H1 (cell line): ENCODE results near the gene PDE9A. TPM values are rescaled to one million over a fixed set of nuclear protein-coding genes. Genes with fewer than 3 reads are reported as not detected.

Source experiments
- CTCF ChIA-PET: fragments of 300-600 bp; sonication (Branson Sonifier 250); formaldehyde crosslinking; loops from one replicate; lab custom pipeline; 2021; ENCODE audit not compliant: partially characterized antibody; lab: Charles Lee
- POLR2A ChIA-PET: fragments of 300-600 bp; sonication (Branson Sonifier 250); formaldehyde crosslinking; loops from one replicate; lab custom pipeline; 2021; ENCODE audit warnings: inconsistent platforms; ENCODE audit not compliant: partially characterized antibody; lab: Charles Lee
- DNase-seq, 2 experiments: peaks; one replicate each; pipeline versions ENCODE4 v3.0.0 to v3.0.0-alpha.2; 2010 to 2022; ENCODE audit warnings: low spot score in 2 of 2, low read depth in 1 of 2, mixed read lengths in 1 of 2
- FAIRE-seq: peaks from 2 replicates; lab custom pipeline; 2011; peaks lifted over from hg19 to GRCh38; lab: Jason Lieb, UNC
- H2AFZ ChIP-seq: 2 replicates; pipeline ENCODE4 v1.8.1; 2012; ENCODE audit warnings: low read length, inconsistent platforms
- H2AK5ac ChIP-seq: 2 replicates; pipeline ENCODE4 v1.6.1; 2013; ENCODE audit warnings: low read depth, low read length
- H2BK120ac ChIP-seq: replicated peaks from 2 replicates; pipeline ENCODE3; 2013; ENCODE audit warnings: low read depth, low read length, inconsistent platforms
- H2BK12ac ChIP-seq: 2 replicates; pipeline ENCODE4 v1.6.1; 2013; ENCODE audit warnings: low read depth, low read length
- H2BK15ac ChIP-seq: 2 replicates; pipeline ENCODE4 v1.6.1; 2013; ENCODE audit warnings: low read length
- H2BK20ac ChIP-seq: 2 replicates; pipeline ENCODE4 v1.6.1; 2013; ENCODE audit warnings: low read length
- H2BK5ac ChIP-seq: 2 replicates; pipeline ENCODE4 v1.6.1; 2013; ENCODE audit warnings: low read depth, low read length
- H3K14ac ChIP-seq: 2 replicates; pipeline ENCODE4 v1.6.1; 2013; ENCODE audit warnings: inconsistent platforms; ENCODE audit not compliant: insufficient read length
- H3K18ac ChIP-seq: 2 replicates; pipeline ENCODE4 v1.6.1; 2013; ENCODE audit warnings: low read length; ENCODE audit errors: extremely low read depth
- H3K23ac ChIP-seq: 2 replicates; pipeline ENCODE4 v1.6.1; 2013; ENCODE audit warnings: inconsistent platforms; ENCODE audit not compliant: insufficient read length
- H3K23me2 ChIP-seq: 2 replicates; pipeline ENCODE4 v1.6.1; 2013; ENCODE audit warnings: low read depth, low read length
- H3K27ac ChIP-seq: 2 replicates; pipeline ENCODE4 v1.6.1; 2011; ENCODE audit warnings: low read depth, low read length, inconsistent platforms
- H3K27me3 ChIP-seq, 4 experiments: replicated peaks in 1 of 4; 1 replicate in 1 of 4; 2 replicates in 3 of 4; pipeline versions ENCODE4 v1.6.1 to v1.8.1; 2011 to 2013; ENCODE audit warnings: low read length in 3 of 4, mild to moderate bottlenecking in 3 of 4, inconsistent platforms in 2 of 4, mixed read lengths in 2 of 4, moderate library complexity in 1 of 4; ENCODE audit not compliant: control insufficient read depth in 3 of 4, insufficient read depth in 3 of 4; ENCODE audit errors: extremely low read depth in 1 of 4
- H3K36me3 ChIP-seq, 4 experiments: 2 replicates each; pipeline versions ENCODE4 v1.6.1 to v1.8.1; 2011 to 2013; ENCODE audit warnings: mild to moderate bottlenecking in 4 of 4, low read length in 3 of 4, moderate library complexity in 2 of 4, control low read depth in 1 of 4, inconsistent platforms in 1 of 4; ENCODE audit not compliant: insufficient read depth in 4 of 4, control insufficient read depth in 2 of 4
- H3K4ac ChIP-seq: replicated peaks from 2 replicates; pipeline ENCODE3; 2013; ENCODE audit warnings: low read length, low read depth, mixed read lengths, inconsistent platforms; ENCODE audit not compliant: insufficient read length
- H3K4me1 ChIP-seq, 4 experiments: replicated peaks in 1 of 4; 1 replicate in 1 of 4; 2 replicates in 3 of 4; pipeline versions ENCODE4 v1.6.1 to v1.8.1; 2011 to 2013; ENCODE audit warnings: low read length in 3 of 4, inconsistent platforms in 2 of 4, mixed read lengths in 1 of 4; ENCODE audit not compliant: insufficient read depth in 4 of 4, control insufficient read depth in 3 of 4
- H3K4me2 ChIP-seq, 2 experiments: 2 replicates each; pipeline versions ENCODE4 v1.6.1 to v1.8.1; 2011 to 2013; ENCODE audit warnings: low read depth in 2 of 2, low read length in 2 of 2, control low read depth in 1 of 2, inconsistent platforms in 1 of 2, mild to moderate bottlenecking in 1 of 2; ENCODE audit not compliant: insufficient read depth in 1 of 2
- H3K4me3 ChIP-seq, 4 experiments: fragments of 200-600, 300-600 bp in 1 of 4; sonication (generic), shearing (Covaris generic), sonication (Bioruptor Twin) in 1 of 4; 2 replicates each; pipeline versions ENCODE4 v1.5.1 to v1.8.1; 2011 to 2016; ENCODE audit warnings: low read length in 4 of 4, low read depth in 3 of 4, control low read depth in 2 of 4, inconsistent platforms in 2 of 4, mild to moderate bottlenecking in 2 of 4, mixed read lengths in 1 of 4, moderate library complexity in 1 of 4; ENCODE audit not compliant: insufficient read depth in 2 of 4; ENCODE audit errors: extremely low read depth in 1 of 4
- H3K56ac ChIP-seq: replicated peaks from 2 replicates; pipeline ENCODE3; 2013; ENCODE audit warnings: low read depth, mild to moderate bottlenecking, mixed read lengths, low read length, inconsistent platforms; ENCODE audit not compliant: insufficient read length
- H3K79me1 ChIP-seq: 2 replicates; pipeline ENCODE4 v1.6.1; 2013; ENCODE audit warnings: low read depth, low read length, control low read depth
- H3K79me2 ChIP-seq, 2 experiments: 2 replicates each; pipeline versions ENCODE4 v1.6.1 to v1.8.1; 2012 to 2013; ENCODE audit warnings: low read length in 2 of 2, mild to moderate bottlenecking in 2 of 2, inconsistent platforms in 1 of 2; ENCODE audit not compliant: insufficient read depth in 2 of 2, control insufficient read depth in 1 of 2
- H3K9ac ChIP-seq, 4 experiments: replicated peaks in 1 of 4; 1 replicate in 1 of 4; 2 replicates in 3 of 4; pipeline versions ENCODE4 v1.6.1 to v1.8.1; 2011 to 2013; ENCODE audit warnings: low read depth in 3 of 4, low read length in 3 of 4, control low read depth in 2 of 4, mild to moderate bottlenecking in 2 of 4, moderate library complexity in 2 of 4, inconsistent platforms in 1 of 4; ENCODE audit errors: extremely low read depth in 1 of 4
- H3K9me3 ChIP-seq, 2 experiments: 2 replicates each; pipeline versions ENCODE4 v1.6.1 to v1.8.1; 2012 to 2013; ENCODE audit warnings: mild to moderate bottlenecking in 2 of 2, moderate library complexity in 2 of 2, control low read depth in 1 of 2, inconsistent platforms in 1 of 2, low read depth in 1 of 2, low read length in 1 of 2, mixed read lengths in 1 of 2; ENCODE audit not compliant: insufficient read depth in 2 of 2
- H4K20me1 ChIP-seq, 2 experiments: replicated peaks in 1 of 2; 2 replicates each; pipeline versions ENCODE3 to v1.8.1; 2011 to 2013; ENCODE audit warnings: inconsistent platforms in 2 of 2, low read length in 2 of 2, mild to moderate bottlenecking in 1 of 2; ENCODE audit not compliant: insufficient read depth in 2 of 2, control insufficient read depth in 1 of 2
- H4K5ac ChIP-seq: 2 replicates; pipeline ENCODE4 v1.6.1; 2013; ENCODE audit warnings: low read length, low read depth, mixed read lengths, inconsistent platforms; ENCODE audit not compliant: insufficient read length
- H4K8ac ChIP-seq: 2 replicates; pipeline ENCODE4 v1.8.0; 2013; ENCODE audit warnings: mild to moderate bottlenecking, moderate library complexity, low read length, inconsistent platforms; ENCODE audit not compliant: insufficient read depth; ENCODE audit errors: extremely low read depth
- H4K91ac ChIP-seq: replicated peaks from 2 replicates; pipeline ENCODE3; 2013; ENCODE audit warnings: low read length, mixed read lengths, inconsistent platforms; ENCODE audit not compliant: insufficient read length
- BACH1 ChIP-seq: IDR thresholded peaks from 2 replicates; pipeline ENCODE4 v1.6.1; 2012; ENCODE audit warnings: low read length, improper control_type of control experiment
- CHD2 ChIP-seq: IDR thresholded peaks from 2 replicates; pipeline ENCODE4 v1.6.1; 2012; ENCODE audit warnings: low read length, improper control_type of control experiment
- JUND ChIP-seq: IDR thresholded peaks from 2 replicates; pipeline ENCODE4 v1.6.1; 2011; ENCODE audit warnings: mild to moderate bottlenecking, improper control_type of control experiment, low read length
- RAD21 ChIP-seq, 2 experiments: IDR thresholded peaks in 1 of 2; conservative IDR thresholded peaks in 1 of 2; 2 replicates each; pipeline ENCODE4 v1.6.1; 2011; ENCODE audit warnings: low read depth in 2 of 2, low read length in 2 of 2, improper control_type of control experiment in 1 of 2, inconsistent platforms in 1 of 2, mild to moderate bottlenecking in 1 of 2, moderate library complexity in 1 of 2
- SUZ12 ChIP-seq: fragments of 200-600 bp; sonication (generic); IDR thresholded peaks from 2 replicates; pipeline ENCODE4 v1.6.1; 2012; ENCODE audit warnings: mild to moderate bottlenecking, inconsistent platforms, low read length, moderate library complexity, mixed read lengths
- TAF7 ChIP-seq: optimal IDR thresholded peaks from 2 replicates; pipeline ENCODE3; 2011; ENCODE audit warnings: low read depth, mild to moderate bottlenecking, inconsistent platforms, low read length, moderate library complexity, borderline replicate concordance
- TCF12 ChIP-seq: IDR thresholded peaks from 2 replicates; pipeline ENCODE4 v1.6.1; 2011; ENCODE audit warnings: low read depth, mild to moderate bottlenecking, low read length
- WGBS, 2 experiments: shearing (Covaris generic) in 1 of 2; methylation state at CpG; one replicate each; pipeline versions ENCODE4 v1.1.6 to v1.1.7; 2013 to 2015; ENCODE audit warnings: low lambda C conversion rate in 2 of 2, mixed read lengths in 2 of 2, inconsistent platforms in 1 of 2, low coverage in 1 of 2, missing lambda C conversion rate in 1 of 2; ENCODE audit not compliant: insufficient replicate concordance in 2 of 2, insufficient coverage in 1 of 2, insufficient read length in 1 of 2; ENCODE audit errors: extremely low coverage in 1 of 2, missing lambda C conversion rate in 1 of 2; 5-methylcytosine and 5-hydroxymethylcytosine counted together
- polyA plus RNA-seq, 7 experiments: library from polyadenylated mRNA; depleted of rRNA in 3 of 7; stranded (reverse) in 5 of 7; unstranded in 2 of 7; fragments of >200 nt in 5 of 7; fragments of 200-250 nt in 2 of 7; gene quantifications; 1 replicate in 5 of 7; 2 replicates in 1 of 7; 4 replicates in 1 of 7; pipeline versions ENCODE4 v1.2.1 to v1.2.3, GENCODE V29; 2011 to 2013; ENCODE audit warnings: missing spikeins in 2 of 7, mixed read lengths in 2 of 7
- total RNA-seq: library from RNA; stranded (reverse); fragmentation: NEBNext Ultra II Directional; extraction: Animal tissue kit (Norgen Biotek cat#: 25700); gene quantifications from 2 replicates; pipeline ENCODE4 v1.2.1, GENCODE V29; 2021

Gene PDE9A
- total and polyA plus RNA-seq, 2 of the 8 experiments (the other 6 are each of a cell fraction or from before 2014, with no cell fraction given) = 39.2 to 45.9 TPM

GRCh38 chr21:42649122-42650032 is 4.0 kb upstream of the PDE9A start:
- Histone ChIP-seq H3K79me2 (no peaks in the 10 kb centered on the region), H3K27ac (no peak overlapping the region), H2AFZ (no peak overlapping the region), H3K9ac (no peak overlapping the region), H3K9me3 (no peaks in the 10 kb centered on the region), H3K18ac (no peak overlapping the region), H2BK5ac (no peak overlapping the region), H3K27me3 (no peaks in the 10 kb centered on the region; a peak in 2 of 7 replicates), H3K4me3 (no peak overlapping the region), H3K4ac (no peak overlapping the region), H4K8ac (no peak overlapping the region), H2BK120ac (no peak overlapping the region), H2AK5ac (no peak overlapping the region), H3K23me2 (peaks cover 8% of the 10 kb centered on the region; the same call in 1 of the 2 replicates), H4K20me1 (no peaks in the 10 kb centered on the region), H3K14ac (no peak overlapping the region), H3K23ac (no peak overlapping the region), H2BK12ac (peak overlapping the region; percentile 27; the same call in 1 of the 2 replicates), H3K4me2 (no peak overlapping the region), H3K56ac (no peak overlapping the region), H2BK15ac (no peak overlapping the region), H3K4me1 (peaks cover 0 to 12% (median 10%) of the 10 kb centered on the region in 4 experiments; a peak in 6 of 7 replicates), H2BK20ac (no peak overlapping the region), H4K91ac (no peak overlapping the region), H3K36me3 (no peaks in the 10 kb centered on the region), H3K79me1 (no peaks in the 10 kb centered on the region), H4K5ac (no peak overlapping the region)
- ChIA-PET POLR2A (interaction anchor here (1.3 kb wide), 1 partner anchor 12 kb away, joined by 5 read pairs; no protein-coding TSS in a partner anchor), CTCF (interaction anchor here (0.6 to 10.8 kb wide), 6 partner anchors 8 to 1152 kb away, joined by 3 to 112 read pairs (median 4); no protein-coding TSS in a partner anchor)
- FAIRE-seq (no peak), DNase-seq (no peak)
- 94% methylated on average over 21 of the region's 24 CpGs; no CpG with 5 or more reads in 1 of the 2 experiments for WGBS, 2 experiments
- TF ChIP-seq SUZ12 (no peak), JUND (no peak), TCF12 (no peak), CHD2 (no peak), RAD21 (IDR thresholded peaks at IDR 0.05 in 1 of 2, conservative IDR thresholded peaks at IDR 0.05 in 1 of 2; ENCODE audit: low read depth in 2 of 2, low read length in 2 of 2) (no peak), TAF7 (no peak), BACH1 (no peak)
